IMR-90 (cell line): ENCODE results near the gene SV2C. TPM values are rescaled to one million over a fixed set of nuclear protein-coding genes. Genes with fewer than 3 reads are reported as not detected.

ENCODE experiments used
- ATAC-seq: fragments of 200-7000 bp; cut with Tn5 transposase; 2 replicates; pipeline ENCODE4 v1.9.1; 2020; ENCODE audit warnings: low read depth, mild to moderate bottlenecking, moderate library complexity
- BruUV-seq: library from RNA; stranded (reverse); fragments of 400-500 nt; replicated peaks from 2 replicates; lab custom pipeline; 2021; lab: Mats Ljungman, UMichigan
- CTCF ChIA-PET: fragments of 300-600 bp; formaldehyde crosslinking; extraction: SDS; loops from one replicate; lab custom pipeline; 2021; ENCODE audit warnings: antibody characterized with exemption; lab: Yijun Ruan, JAX
- POLR2A ChIA-PET: fragments of 300-600 bp; sonication (Branson Sonifier 250); formaldehyde crosslinking; loops from one replicate; lab custom pipeline; 2022; ENCODE audit warnings: antibody characterized with exemption; ENCODE audit not compliant: unreplicated experiment; lab: Charles Lee
- DNase-seq: peaks from one replicate; pipeline ENCODE4 v3.0.0; 2013
- H2AFZ ChIP-seq: replicated peaks from 2 replicates; pipeline ENCODE3; 2013; ENCODE audit warnings: low read length, mild to moderate bottlenecking; ENCODE audit not compliant: poor library complexity
- H2AK5ac ChIP-seq: 2 replicates; pipeline ENCODE4 v1.6.1; 2013; ENCODE audit warnings: low read depth, low read length, inconsistent platforms
- H2AK9ac ChIP-seq: replicated peaks from 2 replicates; pipeline ENCODE3; 2013; ENCODE audit warnings: mild to moderate bottlenecking, low read depth, low read length, moderate library complexity; ENCODE audit not compliant: poor library complexity
- H2BK120ac ChIP-seq: 2 replicates; pipeline ENCODE4 v1.6.1; 2013; ENCODE audit warnings: low read depth, low read length, inconsistent platforms
- H2BK15ac ChIP-seq: 3 replicates; pipeline ENCODE4 v1.6.1; 2013; ENCODE audit warnings: low read depth, low read length, inconsistent platforms
- H2BK20ac ChIP-seq: 2 replicates; pipeline ENCODE4 v1.6.1; 2013; ENCODE audit warnings: low read depth, mild to moderate bottlenecking, inconsistent platforms, low read length, moderate library complexity
- H2BK5ac ChIP-seq: 2 replicates; pipeline ENCODE4 v1.6.1; 2013; ENCODE audit warnings: mild to moderate bottlenecking, low read depth, low read length, inconsistent platforms; ENCODE audit not compliant: poor library complexity, severe bottlenecking
- H3K14ac ChIP-seq: replicated peaks from 2 replicates; pipeline ENCODE4 v1.6.1; 2013; ENCODE audit warnings: low read depth, low read length, inconsistent platforms
- H3K18ac ChIP-seq: 2 replicates; pipeline ENCODE4 v1.6.1; 2013; ENCODE audit warnings: low read depth, low read length, control low read depth
- H3K23ac ChIP-seq: 2 replicates; pipeline ENCODE4 v1.6.1; 2013; ENCODE audit warnings: low read depth, low read length, inconsistent platforms
- H3K27ac ChIP-seq: 2 replicates; pipeline ENCODE4 v1.5.1; 2013; ENCODE audit warnings: mild to moderate bottlenecking, control low read depth, low read length; ENCODE audit not compliant: insufficient read depth
- H3K27me3 ChIP-seq: 2 replicates; pipeline ENCODE4 v1.6.1; 2013; ENCODE audit warnings: low read length; ENCODE audit not compliant: control insufficient read depth, insufficient read depth
- H3K36me3 ChIP-seq: 2 replicates; pipeline ENCODE4 v1.6.1; 2013; ENCODE audit warnings: low read length, mixed read lengths; ENCODE audit not compliant: control insufficient read depth, insufficient read depth
- H3K4ac ChIP-seq: 2 replicates; pipeline ENCODE4 v1.6.1; 2013; ENCODE audit warnings: low read depth, low read length, inconsistent platforms
- H3K4me1 ChIP-seq: 2 replicates; pipeline ENCODE4 v1.6.1; 2013; ENCODE audit warnings: low read length, mixed read lengths; ENCODE audit not compliant: control insufficient read depth, insufficient read depth
- H3K4me2 ChIP-seq: 2 replicates; pipeline ENCODE4 v1.6.1; 2013; ENCODE audit warnings: low read depth, mild to moderate bottlenecking, control low read depth, low read length, moderate library complexity
- H3K4me3 ChIP-seq: 2 replicates; pipeline ENCODE4 v1.5.1; 2013; ENCODE audit warnings: low read depth, mild to moderate bottlenecking, control low read depth, low read length, moderate library complexity; ENCODE audit not compliant: insufficient read depth
- H3K56ac ChIP-seq: 2 replicates; pipeline ENCODE4 v1.6.1; 2013; ENCODE audit warnings: low read length, inconsistent platforms; ENCODE audit not compliant: insufficient read depth; ENCODE audit errors: extremely low read depth
- H3K79me1 ChIP-seq, 2 experiments: 2 replicates each; pipeline ENCODE4 v1.6.1; 2013; ENCODE audit warnings: low read length in 2 of 2, inconsistent platforms in 1 of 2, low read depth in 1 of 2
- H3K9ac ChIP-seq: 2 replicates; pipeline ENCODE4 v1.6.1; 2013; ENCODE audit warnings: low read depth, low read length, control low read depth
- H3K9me1 ChIP-seq: 2 replicates; pipeline ENCODE4 v1.6.1; 2013; ENCODE audit warnings: low read length, inconsistent platforms; ENCODE audit not compliant: insufficient read depth
- H3K9me3 ChIP-seq: 2 replicates; pipeline ENCODE4 v1.6.1; 2013; ENCODE audit warnings: low read length; ENCODE audit not compliant: control insufficient read depth, insufficient read depth
- H4K20me1 ChIP-seq: 2 replicates; pipeline ENCODE4 v1.6.1; 2013; ENCODE audit warnings: low read length, inconsistent platforms; ENCODE audit not compliant: insufficient read depth
- H4K5ac ChIP-seq: 2 replicates; pipeline ENCODE4 v1.6.1; 2013; ENCODE audit warnings: mild to moderate bottlenecking, low read depth, low read length, control low read depth
- H4K8ac ChIP-seq, 2 experiments: 2 replicates each; pipeline ENCODE4 v1.6.1; 2013; ENCODE audit warnings: low read depth in 2 of 2, low read length in 2 of 2, control low read depth in 1 of 2, inconsistent platforms in 1 of 2
- H4K91ac ChIP-seq: 2 replicates; pipeline ENCODE4 v1.6.1; 2013; ENCODE audit warnings: low read depth, low read length, inconsistent platforms; ENCODE audit not compliant: insufficient read depth
- BHLHE40 ChIP-seq: fragments of 150-350 bp; IDR thresholded peaks from 2 replicates; pipeline ENCODE4 v1.6.1; 2016; ENCODE audit warnings: mild to moderate bottlenecking, low read depth, low read length
- CEBPB ChIP-seq: IDR thresholded peaks from 2 replicates; pipeline ENCODE4 v1.6.1; 2012; ENCODE audit warnings: low read depth, low read length, improper control_type of control experiment
- CHD1 ChIP-seq: IDR thresholded peaks from 2 replicates; pipeline ENCODE4 v1.6.1; 2012; ENCODE audit warnings: low read depth, low read length, improper control_type of control experiment
- ELK1 ChIP-seq: fragments of 150-350 bp; IDR thresholded peaks from 2 replicates; pipeline ENCODE4 v1.6.1; 2016; ENCODE audit warnings: low read depth, mild to moderate bottlenecking, low read length, moderate library complexity, borderline replicate concordance
- FOS ChIP-seq: fragments of 150-350 bp; IDR thresholded peaks from 2 replicates; pipeline ENCODE4 v1.6.1; 2016; ENCODE audit warnings: low read depth, low read length
- MAFK ChIP-seq: IDR thresholded peaks from 2 replicates; pipeline ENCODE4 v1.6.1; 2012; ENCODE audit warnings: low read depth, low read length, improper control_type of control experiment
- MXI1 ChIP-seq: IDR thresholded peaks from 2 replicates; pipeline ENCODE4 v1.6.1; 2012; ENCODE audit warnings: low read depth, mild to moderate bottlenecking, low read length, moderate library complexity, borderline replicate concordance
- NFE2L2 ChIP-seq: fragments of 150-350 bp; IDR thresholded peaks from 2 replicates; pipeline ENCODE4 v1.6.1; 2016; ENCODE audit warnings: low read depth, mild to moderate bottlenecking, low read length
- POLR2A ChIP-seq: IDR thresholded peaks from 2 replicates; pipeline ENCODE4 v1.6.1; 2012; ENCODE audit warnings: mild to moderate bottlenecking, low read depth, low read length
- RAD21 ChIP-seq: IDR thresholded peaks from 2 replicates; pipeline ENCODE4 v1.6.1; 2012; ENCODE audit warnings: low read length, improper control_type of control experiment
- RCOR1 ChIP-seq: IDR thresholded peaks from 2 replicates; pipeline ENCODE4 v1.6.1; 2012; ENCODE audit warnings: mild to moderate bottlenecking, low read length, improper control_type of control experiment; ENCODE audit not compliant: insufficient replicate concordance
- RFX5 ChIP-seq: IDR thresholded peaks from 2 replicates; pipeline ENCODE4 v1.8.0; 2012; ENCODE audit warnings: low read depth, mild to moderate bottlenecking, low read length, moderate library complexity
- SMC3 ChIP-seq: fragments of 150-350 bp; IDR thresholded peaks from 2 replicates; pipeline ENCODE4 v1.6.1; 2016; ENCODE audit warnings: low read depth, mild to moderate bottlenecking, antibody characterized with exemption, low read length, moderate library complexity
- USF2 ChIP-seq: fragments of 150-350 bp; IDR thresholded peaks from 2 replicates; pipeline ENCODE4 v1.6.1; 2017; ENCODE audit warnings: mild to moderate bottlenecking, antibody characterized with exemption, low read length, low read depth
- WGBS, 2 experiments: methylation state at CpG; one replicate each; pipeline versions ENCODE4 v1.1.5 to v1.1.7; 2013; ENCODE audit warnings: missing lambda C conversion rate in 2 of 2; ENCODE audit not compliant: insufficient read length in 1 of 2; ENCODE audit errors: extremely low coverage in 2 of 2; 5-methylcytosine and 5-hydroxymethylcytosine counted together
- dilution Hi-C: fragments of 300-500 bp; cut with HindIII; formaldehyde crosslinking; loops from one replicate; pipeline ENCODE4 v1.14.3; 2018; ENCODE audit warnings: low sequenced_read_pairs; ENCODE audit not compliant: unreplicated experiment
- in situ Hi-C: fragments of 300-500 bp; cut with MboI; formaldehyde crosslinking; loops from 3 replicates; pipeline ENCODE4 v1.14.3; 2019; ENCODE audit warnings: low sequenced_read_pairs, inconsistent platforms, mixed read lengths
- intact Hi-C: fragments of 100-400 bp; cut with micrococcal nuclease; formaldehyde crosslinking; loops from 2 replicates; pipeline ENCODE4 v1.10.0; 2022
- polyA plus RNA-seq, 3 experiments: library from polyadenylated mRNA; depleted of rRNA; stranded (reverse); fragments of >200 nt; gene quantifications; 2 replicates each; pipeline ENCODE4 v1.2.3, GENCODE V29; 2012; ENCODE audit warnings: low replicate concordance in 1 of 3
- total RNA-seq: library from RNA; depleted of rRNA; stranded (reverse); fragments of >200 nt; gene quantifications from 2 replicates; pipeline ENCODE4 v1.2.3, GENCODE V29; 2012

The SV2C gene
- total and polyA plus RNA-seq, 2 of the 4 experiments (the other 2 are of a cell fraction): not detected

GRCh38 chr5:76083555-76084495, 642 bp downstream of the SV2C start (continued):
- TF ChIP-seq RCOR1: no peak

- Histone ChIP-seq H4K5ac (no peak overlapping the region), H2AK5ac (no peak overlapping the region), H3K56ac (no peak overlapping the region), H4K8ac (no peak overlapping the region), H2BK120ac (no peak overlapping the region), H3K27me3 (peaks cover 30% of the 10 kb centered on the region), H3K23ac (no peak overlapping the region), H3K79me1 (no peaks in the 10 kb centered on the region), H2AFZ (no peak overlapping the region), H3K4me1 (no peaks in the 10 kb centered on the region), H2AK9ac (no peak overlapping the region), H4K20me1 (no peaks in the 10 kb centered on the region), H2BK5ac (no peak overlapping the region), H2BK15ac (no peak overlapping the region), H3K4ac (no peak overlapping the region), H3K14ac (no peak overlapping the region), H2BK20ac (no peak overlapping the region), H3K9me3 (no peaks in the 10 kb centered on the region), H3K9me1 (no peaks in the 10 kb centered on the region), H3K27ac (no peak overlapping the region), H3K18ac (no peak overlapping the region), H3K4me2 (no peak overlapping the region; the same call in 1 of the 2 replicates), H3K9ac (no peak overlapping the region), H3K36me3 (no peaks in the 10 kb centered on the region), H4K91ac (no peak overlapping the region), H3K4me3 (no peak overlapping the region)
- DNase-seq: no peak
- POLR2A ChIA-PET: no interaction called here
- intact Hi-C loops: no loop called here
- no peak for ATAC-seq
- 2% methylated on average over 19 of the region's 74 CpGs; no CpG with 5 or more reads in 1 of the 2 experiments for WGBS, 2 experiments
- CTCF ChIA-PET: no interaction called here
- in situ Hi-C loops: no loop called here
- dilution Hi-C loops: no loop called here
- no TSS peak for BruUV-seq
- TF ChIP-seq NFE2L2: no peak
- TF ChIP-seq CHD1: no peak
- TF ChIP-seq POLR2A: no peak
- TF ChIP-seq USF2: no peak
- no peak for TF ChIP-seq SMC3
- no peak for TF ChIP-seq BHLHE40
- no peak for TF ChIP-seq MAFK
- TF ChIP-seq MXI1: no peak
- TF ChIP-seq CEBPB: no peak
- TF ChIP-seq ELK1: no peak
- TF ChIP-seq RFX5: no peak
- TF ChIP-seq FOS: no peak
- TF ChIP-seq RCOR1: no peak
- TF ChIP-seq RAD21: no peak
Observed at GRCh38 chr5:76084496-76085242, 1.5 kb downstream of the SV2C start.
